ENCODE data around the gene DNAJC17.
A peak's percentile ranks its signal among the peaks of the same experiment; 100 is the strongest.

Gene DNAJC17

DNA sequence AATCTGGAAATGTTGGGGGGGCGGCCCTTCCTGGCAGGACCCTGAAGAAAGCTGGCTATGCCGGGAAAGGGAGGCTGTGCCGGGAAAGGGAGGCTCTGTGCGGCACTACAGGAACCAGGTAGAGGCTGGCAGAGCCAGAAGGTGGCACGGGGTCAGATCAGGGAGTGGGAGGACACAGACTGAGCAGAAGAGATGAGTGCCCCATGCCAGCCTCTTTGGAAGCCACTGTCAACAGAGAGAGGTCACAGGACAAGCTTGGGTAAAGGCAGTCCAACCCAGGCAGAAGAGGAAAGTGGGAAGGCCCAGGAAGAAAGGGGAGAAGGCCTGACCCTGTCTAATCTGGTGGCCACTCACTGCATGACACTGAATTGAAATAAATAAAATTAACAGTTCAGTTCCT is 36.0 kb downstream of the DNAJC17 start:
- Mint-ChIP-seq H3K4me3 (no peak overlapping the region), H3K27ac (peak overlapping the region; percentile 78), H3K4me1 (peaks cover 21% of the 10 kb centered on the region), H3K9me3 (no peaks in the 10 kb centered on the region), H3K36me3 (peaks cover 11% of the 10 kb centered on the region), H3K27me3 (no peaks in the 10 kb centered on the region)
- no peak for ATAC-seq (ENCODE audit: low read depth)
- DNase-seq (ENCODE audit: low spot score in 2 of 2), result no peak

DNA sequence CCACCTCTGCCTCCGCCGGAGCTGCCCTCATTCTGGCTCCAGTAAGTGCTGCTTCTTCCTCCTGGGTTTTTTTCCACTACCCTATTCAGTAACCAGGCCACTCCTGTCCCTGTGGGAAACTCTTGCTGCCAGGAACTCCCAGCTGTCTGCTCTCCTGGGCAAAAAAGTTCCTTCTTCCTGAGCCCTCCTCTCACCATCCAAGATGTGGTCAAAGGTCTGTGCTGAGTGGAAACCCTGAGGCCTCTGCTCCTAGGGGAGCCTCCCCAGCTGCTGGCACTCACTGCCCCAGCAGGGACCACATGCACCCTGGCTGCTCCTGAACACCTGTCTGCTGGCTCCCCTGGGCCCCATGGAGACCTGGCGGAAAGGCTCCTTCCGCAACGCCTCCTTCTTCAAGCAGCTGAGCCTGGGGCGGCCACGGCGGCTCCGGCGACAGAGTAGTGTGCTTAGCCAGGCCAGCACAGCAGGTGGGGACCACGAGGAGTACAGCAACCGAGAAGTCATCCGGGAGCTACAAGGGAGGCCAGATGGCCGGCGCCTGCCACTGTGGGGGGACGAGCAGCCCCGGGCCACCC is 37.0 kb downstream of the DNAJC17 start:
- Mint-ChIP-seq H3K27ac (peak overlapping the region; percentile 82), H3K9me3 (no peaks in the 10 kb centered on the region), H3K4me1 (peaks cover 29% of the 10 kb centered on the region), H3K36me3 (peaks cover 11% of the 10 kb centered on the region), H3K4me3 (peak overlapping the region; percentile 60), H3K27me3 (no peaks in the 10 kb centered on the region)
- ATAC-seq (ENCODE audit: low read depth) (no peak), DNase-seq (ENCODE audit: low spot score in 2 of 2) (peak in 1 of 2 donors; percentile 24)

- peak; percentile 75 for ATAC-seq (ENCODE audit: low read depth)
- no peaks in the 10 kb centered on the region for H3K9me3 Mint-ChIP-seq
- no peaks in the 10 kb centered on the region for H3K27me3 Mint-ChIP-seq
- DNase-seq (ENCODE audit: low spot score in 2 of 2), result peak; percentile 59 to 61
- peaks cover 35% of the 10 kb centered on the region for H3K4me1 Mint-ChIP-seq
- peak within 1 kb of the TSS; percentile 60 for H3K4me3 Mint-ChIP-seq
- H3K27ac Mint-ChIP-seq, result peak within 1 kb of the TSS; percentile 82
- peaks cover 6% of the 10 kb centered on the region for H3K36me3 Mint-ChIP-seq
These were observed 37.8 kb downstream of the DNAJC17 start, which contains the start of gene C15orf62 for GRCh38 chr15:40769274-40770146. TSS of gene C15orf62 (plus strand) at chr15:40769980. CDS start at chr15:40770496, 516 bp downstream.

DNA sequence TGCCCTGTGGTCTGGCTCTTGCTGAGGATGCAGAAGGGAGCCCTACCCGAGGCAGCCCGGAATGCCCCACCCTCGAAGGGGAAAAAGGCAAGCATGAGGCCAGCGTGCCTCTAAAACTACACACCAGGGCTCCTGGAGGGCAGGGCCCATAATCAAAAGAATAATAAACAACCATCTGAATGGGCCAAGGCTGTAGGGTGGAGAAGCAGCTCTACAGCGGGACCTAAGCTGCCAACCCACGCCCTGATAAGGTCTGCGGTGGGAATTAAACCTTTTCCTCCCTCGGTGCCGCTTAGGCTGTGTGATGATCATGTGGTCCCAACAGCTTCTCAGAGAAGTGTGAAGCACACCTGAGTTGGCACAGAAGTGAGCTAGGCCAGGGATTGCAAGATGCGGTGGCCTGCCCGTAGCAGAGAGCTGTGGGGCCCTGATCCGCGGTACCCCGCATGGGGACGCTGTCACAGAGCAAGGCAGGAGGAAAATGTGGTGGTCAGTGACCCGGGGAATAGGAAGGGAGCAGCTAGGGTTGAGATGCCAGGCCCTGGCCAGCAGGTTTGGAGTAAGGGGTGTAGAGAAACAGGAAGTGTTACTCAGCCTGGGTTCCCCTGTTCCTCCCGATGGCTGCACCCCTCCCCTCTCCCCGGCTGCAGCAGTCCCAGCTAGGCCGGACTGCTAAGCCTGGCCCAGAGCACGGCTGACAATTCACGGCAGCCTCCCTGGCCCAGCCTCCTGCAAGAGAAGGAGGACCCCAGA is 38.6 kb downstream of the DNAJC17 start:
- Mint-ChIP-seq H3K4me3 (peak overlapping the region; percentile 60), H3K9me3 (no peaks in the 10 kb centered on the region), H3K4me1 (peaks cover 36% of the 10 kb centered on the region), H3K27ac (peak overlapping the region; percentile 82), H3K36me3 (peaks cover 3% of the 10 kb centered on the region), H3K27me3 (no peaks in the 10 kb centered on the region)
- DNase-seq (ENCODE audit: low spot score in 2 of 2) (peak in 1 of 2 donors; percentile 44), ATAC-seq (ENCODE audit: low read depth) (peak; percentile 18)

DNA sequence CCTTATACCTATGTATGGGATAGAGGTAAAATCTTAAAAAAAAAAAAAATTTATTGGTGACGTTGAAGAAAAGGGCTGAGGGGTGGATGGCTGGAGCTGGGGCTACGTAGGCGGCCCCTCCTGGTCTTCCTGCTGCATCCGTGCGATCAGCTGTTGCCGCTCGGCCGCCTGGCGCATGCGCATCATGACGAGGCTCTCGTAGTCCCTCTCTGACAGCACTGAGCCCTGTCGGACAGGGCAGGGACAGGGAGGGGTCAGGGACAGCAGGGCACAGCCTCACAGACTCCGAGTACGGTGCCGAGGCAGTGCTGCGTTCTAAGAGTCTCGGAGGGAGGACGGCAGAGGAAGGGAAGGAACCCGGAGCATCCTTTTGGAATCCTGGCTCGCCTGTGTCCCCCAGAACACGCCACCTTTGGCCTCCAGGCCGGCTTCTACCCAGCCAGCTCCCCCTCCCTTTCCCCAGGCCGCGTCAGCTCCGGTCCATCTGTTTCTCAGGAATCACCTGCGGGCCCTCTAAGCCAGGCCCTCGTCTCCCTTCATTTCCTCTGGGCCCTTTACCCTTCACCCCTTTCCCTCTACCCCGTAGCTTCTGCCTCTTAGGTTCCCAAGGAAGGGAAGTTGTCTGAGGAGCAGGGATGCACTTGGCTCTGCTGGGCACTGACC is 39.3 kb downstream of the DNAJC17 start:
- ATAC-seq (ENCODE audit: low read depth) (no peak), DNase-seq (ENCODE audit: low spot score in 2 of 2) (no peak)
- no peak overlapping the region for H3K27ac Mint-ChIP-seq
- no peaks in the 10 kb centered on the region for H3K9me3 Mint-ChIP-seq
- H3K4me3 Mint-ChIP-seq, result no peak overlapping the region
- H3K27me3 Mint-ChIP-seq, result no peaks in the 10 kb centered on the region
- peaks cover 3% of the 10 kb centered on the region for H3K36me3 Mint-ChIP-seq
- H3K4me1 Mint-ChIP-seq, result peaks cover 36% of the 10 kb centered on the region

GRCh38 chr15:40766906-40767837 is 40.1 kb downstream of the DNAJC17 start:
- H3K27me3 Mint-ChIP-seq, result no peaks in the 10 kb centered on the region
- H3K27ac Mint-ChIP-seq, result no peak overlapping the region
- H3K36me3 Mint-ChIP-seq, result peaks cover 2% of the 10 kb centered on the region
- H3K4me3 Mint-ChIP-seq, result no peak overlapping the region
- DNase-seq (ENCODE audit: low spot score in 2 of 2), result no peak
- H3K9me3 Mint-ChIP-seq, result no peaks in the 10 kb centered on the region
- no peak for ATAC-seq (ENCODE audit: low read depth)
- H3K4me1 Mint-ChIP-seq, result peaks cover 34% of the 10 kb centered on the region

DNA sequence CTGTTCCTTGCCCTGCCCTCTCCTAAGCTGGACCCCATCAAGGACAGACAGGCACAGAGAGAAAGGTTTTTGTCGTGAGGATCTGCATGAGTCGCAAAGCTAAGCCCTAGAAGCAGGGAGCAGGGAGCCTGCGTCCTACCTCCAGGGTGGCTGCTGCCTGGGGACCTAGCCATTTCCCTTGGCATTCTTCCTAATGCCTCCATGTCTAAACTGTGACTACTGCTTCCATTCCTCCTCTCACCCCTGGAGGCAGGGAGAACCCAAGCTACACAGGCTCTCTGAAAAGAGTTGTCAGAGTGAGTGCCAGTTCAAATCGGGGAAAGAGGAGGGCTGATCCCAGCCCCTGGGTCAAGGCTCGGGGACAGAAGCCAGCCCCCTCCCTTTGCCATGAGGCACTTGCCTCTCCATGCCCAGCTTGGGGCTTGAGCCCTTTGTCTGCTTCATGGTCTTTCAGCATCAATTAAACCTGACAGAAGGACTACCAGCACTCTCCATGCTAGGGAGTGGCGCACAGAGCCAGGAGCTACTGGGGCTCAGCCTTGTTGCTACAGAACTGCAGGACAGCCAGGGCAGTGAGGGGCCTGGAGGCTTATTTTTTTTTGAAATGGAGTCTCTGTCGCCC is 41.0 kb downstream of the DNAJC17 start:
- no peak overlapping the region for H3K27ac Mint-ChIP-seq
- peaks cover 2% of the 10 kb centered on the region for H3K36me3 Mint-ChIP-seq
- no peak overlapping the region for H3K4me3 Mint-ChIP-seq
- peaks cover 34% of the 10 kb centered on the region for H3K4me1 Mint-ChIP-seq
- no peaks in the 10 kb centered on the region for H3K27me3 Mint-ChIP-seq
- DNase-seq (ENCODE audit: low spot score in 2 of 2) (no peak), ATAC-seq (ENCODE audit: low read depth) (no peak)
- H3K9me3 Mint-ChIP-seq, result no peaks in the 10 kb centered on the region

DNA sequence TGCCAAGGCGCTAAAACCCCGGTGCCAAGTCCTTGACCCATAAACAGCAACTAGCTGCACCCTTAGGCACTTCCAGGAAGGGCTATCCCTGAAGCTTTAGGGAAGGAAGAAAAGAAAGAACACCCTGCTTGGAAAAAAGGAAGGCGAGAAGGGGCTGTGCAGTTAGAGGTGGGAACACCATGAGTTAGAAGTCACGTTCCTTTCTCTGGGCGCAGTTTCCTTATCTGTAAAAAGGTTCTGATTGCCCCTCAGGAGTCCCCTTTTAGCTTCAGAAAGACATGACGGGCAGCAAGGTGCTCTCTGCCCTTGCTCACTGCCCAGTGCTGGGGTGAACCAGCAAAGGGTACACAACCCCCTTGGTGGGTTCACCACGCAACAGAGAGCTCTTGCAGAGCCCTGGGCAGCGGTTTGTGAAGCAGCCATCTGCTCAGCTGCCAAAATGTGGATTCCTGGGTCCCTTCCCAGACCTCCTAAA is 42.6 kb downstream of the DNAJC17 start:
- no peak for ATAC-seq (ENCODE audit: low read depth)
- H3K4me3 Mint-ChIP-seq, result peak overlapping the region; percentile 83
- H3K27ac Mint-ChIP-seq, result peak overlapping the region; percentile 35
- no peaks in the 10 kb centered on the region for H3K9me3 Mint-ChIP-seq
- peaks cover 28% of the 10 kb centered on the region for H3K4me1 Mint-ChIP-seq
- no peaks in the 10 kb centered on the region for H3K36me3 Mint-ChIP-seq
- no peaks in the 10 kb centered on the region for H3K27me3 Mint-ChIP-seq
- DNase-seq (ENCODE audit: low spot score in 2 of 2), result no peak

GRCh38 chr15:40763801-40764628 is 43.3 kb downstream of the DNAJC17 start, which contains the start of gene GCHFR:
TSS of gene GCHFR (plus strand) at chr15:40764068. CDS start at chr15:40764181, 113 bp downstream.
- ATAC-seq (ENCODE audit: low read depth), result peak; percentile 75
- Mint-ChIP-seq H3K4me1 (peaks cover 23% of the 10 kb centered on the region), H3K9me3 (no peaks in the 10 kb centered on the region), H3K27ac (peak within 1 kb of the TSS; percentile 35), H3K4me3 (peak within 1 kb of the TSS; percentile 83), H3K27me3 (no peaks in the 10 kb centered on the region), H3K36me3 (no peaks in the 10 kb centered on the region)
- DNase-seq (ENCODE audit: low spot score in 2 of 2), result peak; percentile 41 to 54

DNA sequence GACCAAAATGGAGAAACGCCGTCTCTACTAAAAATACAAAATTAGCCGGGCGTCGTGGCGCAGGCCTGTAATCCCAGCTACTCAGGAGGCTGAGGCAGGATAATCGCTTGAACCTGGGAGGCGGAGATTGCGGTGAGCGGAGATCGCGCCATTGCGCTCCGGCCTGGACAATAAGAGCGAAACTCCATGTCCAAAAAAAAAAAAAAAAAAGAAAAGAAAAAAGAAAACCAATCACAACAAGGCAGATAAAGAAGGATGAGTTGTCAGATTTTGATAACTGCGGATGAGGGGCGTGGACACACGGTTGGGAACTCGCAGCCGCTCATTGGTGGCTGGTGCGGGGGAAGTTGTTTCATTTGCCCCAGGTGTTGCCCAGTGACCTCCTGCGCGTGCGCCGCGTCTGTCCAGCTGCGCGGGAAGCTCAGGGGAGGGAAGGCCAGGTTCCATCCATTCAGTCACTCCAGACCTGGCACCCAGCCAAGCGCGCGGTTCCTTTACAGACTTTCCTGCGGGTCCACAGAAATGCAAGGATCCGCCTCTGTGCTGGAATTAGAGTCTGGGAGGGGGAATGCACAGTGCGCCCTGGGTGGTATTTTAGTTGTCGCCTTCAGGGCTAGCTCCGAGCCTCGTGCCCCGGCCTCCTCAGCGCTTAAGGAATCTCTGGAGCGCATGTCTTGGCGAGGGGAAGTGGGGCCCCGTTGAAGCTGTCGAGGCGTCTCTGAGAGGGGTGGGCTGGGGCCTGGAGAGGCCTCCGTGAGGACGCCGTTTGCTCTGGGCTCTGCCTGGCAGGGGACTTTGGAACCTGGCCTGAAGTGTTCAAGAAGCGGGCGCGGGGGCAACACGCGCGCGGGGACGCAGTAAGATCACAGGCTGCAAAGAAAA is 44.1 kb downstream of the DNAJC17 start:
- H3K36me3 Mint-ChIP-seq, result no peaks in the 10 kb centered on the region
- H3K27me3 Mint-ChIP-seq, result no peaks in the 10 kb centered on the region
- no peak overlapping the region for H3K27ac Mint-ChIP-seq
- DNase-seq (ENCODE audit: low spot score in 2 of 2) (no peak), ATAC-seq (ENCODE audit: low read depth) (peak; percentile 22)
- peaks cover 15% of the 10 kb centered on the region for H3K4me1 Mint-ChIP-seq
- H3K9me3 Mint-ChIP-seq, result no peaks in the 10 kb centered on the region
- H3K4me3 Mint-ChIP-seq, result peak overlapping the region; percentile 83

- DNase-seq (ENCODE audit: low spot score in 2 of 2) (no peak), ATAC-seq (ENCODE audit: low read depth) (no peak)
- Mint-ChIP-seq H3K9me3 (no peaks in the 10 kb centered on the region), H3K4me3 (no peak overlapping the region), H3K4me1 (peaks cover 4% of the 10 kb centered on the region), H3K27me3 (no peaks in the 10 kb centered on the region), H3K27ac (no peak overlapping the region), H3K36me3 (no peaks in the 10 kb centered on the region)
These were observed 47.3 kb downstream of the DNAJC17 start for GRCh38 chr15:40759961-40760360.

Measured in memory B cell (primary cell).